Renal cortical epithelial cell (primary cell): ENCODE data around the gene C1orf210. TPM values are rescaled to one million over a fixed set of nuclear protein-coding genes. Genes with fewer than 3 reads are reported as not detected.

Source experiments
- DNase-seq: peaks from one replicate; pipeline ENCODE4 v3.0.0-alpha.2; 2011; ENCODE audit warnings: low read depth
- total RNA-seq: library from RNA; depleted of rRNA; stranded (reverse); fragments of >200 nt; gene quantifications from 2 replicates; pipeline ENCODE4 v1.2.3, GENCODE V29; 2014

Gene C1orf210
- total RNA-seq, 1 donor from 2014 or later: 0.15 TPM

DNA sequence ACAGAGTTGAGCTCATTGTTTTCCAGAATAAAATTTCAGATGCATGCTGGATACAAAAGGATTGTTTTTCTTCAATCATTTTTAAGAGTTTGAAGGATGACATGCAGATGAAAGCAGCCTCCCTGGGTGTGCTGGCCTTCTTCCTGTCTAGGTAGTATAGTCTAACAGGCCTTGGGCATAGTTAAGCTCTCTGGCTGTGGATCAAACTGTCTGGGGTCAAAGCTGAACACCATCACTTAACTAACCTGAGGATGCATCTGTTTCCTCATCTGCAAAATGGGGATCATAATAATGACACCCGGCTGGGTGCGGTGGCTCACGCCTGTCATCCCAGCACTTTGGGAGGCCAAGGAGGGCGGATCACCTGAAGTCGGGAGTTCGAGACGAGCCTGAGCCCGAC lies 9.4 kb upstream of the C1orf210 start:
- DNase-seq: no peak

DNA sequence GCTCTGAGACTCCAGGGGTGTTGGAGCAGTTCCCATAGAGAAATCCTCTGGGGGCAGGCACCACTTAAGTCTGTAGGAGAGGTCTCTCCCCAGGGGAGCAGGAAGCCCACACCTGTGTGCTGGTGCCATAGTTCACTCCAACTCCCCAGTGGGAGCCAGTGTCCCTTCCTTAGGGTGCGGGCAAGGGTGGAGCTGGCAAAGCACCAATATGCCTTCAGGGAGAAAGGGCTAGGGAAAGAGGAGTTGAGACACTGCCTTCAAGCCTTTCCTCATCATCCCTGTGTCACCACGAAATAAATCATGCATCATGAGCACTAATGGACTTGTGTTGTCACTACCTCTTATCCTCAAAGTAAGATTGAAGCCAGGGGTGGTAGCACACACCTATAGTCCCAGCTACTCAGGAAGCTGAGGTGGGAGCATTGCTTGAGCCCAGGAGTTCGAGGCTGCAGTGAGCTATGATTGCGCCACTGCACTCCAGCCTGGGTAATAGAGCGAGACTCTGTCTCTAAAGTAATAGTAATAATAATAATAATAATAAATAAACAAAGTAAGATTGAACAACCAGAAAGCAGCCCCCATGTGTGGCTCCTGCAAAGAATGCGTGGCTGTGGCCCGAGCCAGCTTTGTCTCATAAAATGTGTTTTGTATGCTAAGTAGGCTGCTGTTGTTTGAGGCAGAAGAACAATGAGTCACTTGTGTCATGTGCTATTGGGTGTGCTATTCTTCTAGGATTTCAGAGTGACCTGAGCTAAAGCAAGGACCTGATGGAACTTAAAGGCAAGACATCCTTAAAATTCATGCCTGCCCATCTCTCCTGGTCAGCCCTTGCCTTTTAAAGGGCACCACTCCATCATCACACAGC lies 8.7 kb upstream of the C1orf210 start:
- peak; percentile 96 for DNase-seq

GRCh38 chr1:43293176-43293575 lies 7.8 kb upstream of the C1orf210 start:
- DNase-seq: peak; percentile 61

- no peak for DNase-seq
Observed at GRCh38 chr1:43292679-43293078, 7.3 kb upstream of the C1orf210 start.

GRCh38 chr1:43292216-43292615 lies 6.8 kb upstream of the C1orf210 start:
- DNase-seq: no peak

DNA sequence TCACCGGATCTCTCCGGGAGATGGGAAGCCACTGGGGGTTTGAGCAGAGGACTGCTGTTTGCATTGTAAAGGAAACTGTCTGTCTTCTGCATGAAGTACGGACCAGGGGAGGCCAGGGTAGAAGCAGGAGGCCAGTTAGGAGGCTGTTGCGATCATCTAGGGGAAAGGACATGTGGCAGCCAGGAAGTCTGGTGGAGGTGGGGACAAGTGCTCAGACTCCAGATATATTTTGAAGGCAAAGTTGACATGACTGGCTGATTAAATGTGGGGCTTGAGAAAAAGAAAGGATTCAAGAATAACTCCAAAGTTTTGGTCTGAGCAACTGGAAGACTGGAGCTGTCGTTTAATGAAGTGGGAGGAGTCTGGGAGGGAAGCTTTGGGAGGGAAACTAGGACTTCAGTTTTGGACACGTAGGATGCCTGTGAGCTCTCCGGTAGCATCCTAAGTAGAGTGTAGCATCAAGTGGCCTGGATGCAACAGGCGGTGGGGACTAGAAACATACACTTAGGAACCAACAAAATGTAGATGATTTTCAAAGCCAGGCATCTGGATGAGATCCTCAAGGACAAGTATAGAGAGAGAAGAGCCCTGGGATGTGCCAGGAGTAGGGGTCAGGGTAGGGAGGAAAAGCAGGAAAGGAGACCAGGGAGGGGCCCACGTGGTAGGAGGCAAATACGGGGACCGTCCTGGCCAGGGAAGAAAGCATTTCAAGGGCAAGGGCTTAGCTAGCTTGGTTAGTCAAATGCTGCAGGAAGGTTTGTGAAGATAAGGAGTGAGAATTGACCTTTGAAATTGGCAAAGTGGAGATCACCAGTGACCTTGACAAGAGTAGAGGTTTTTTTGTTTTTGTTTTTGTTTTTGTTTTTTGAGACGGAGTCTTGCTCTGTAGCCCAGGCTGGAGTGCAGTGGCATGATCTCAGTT lies 3.7 kb upstream of the C1orf210 start:
- no peak for DNase-seq

DNA sequence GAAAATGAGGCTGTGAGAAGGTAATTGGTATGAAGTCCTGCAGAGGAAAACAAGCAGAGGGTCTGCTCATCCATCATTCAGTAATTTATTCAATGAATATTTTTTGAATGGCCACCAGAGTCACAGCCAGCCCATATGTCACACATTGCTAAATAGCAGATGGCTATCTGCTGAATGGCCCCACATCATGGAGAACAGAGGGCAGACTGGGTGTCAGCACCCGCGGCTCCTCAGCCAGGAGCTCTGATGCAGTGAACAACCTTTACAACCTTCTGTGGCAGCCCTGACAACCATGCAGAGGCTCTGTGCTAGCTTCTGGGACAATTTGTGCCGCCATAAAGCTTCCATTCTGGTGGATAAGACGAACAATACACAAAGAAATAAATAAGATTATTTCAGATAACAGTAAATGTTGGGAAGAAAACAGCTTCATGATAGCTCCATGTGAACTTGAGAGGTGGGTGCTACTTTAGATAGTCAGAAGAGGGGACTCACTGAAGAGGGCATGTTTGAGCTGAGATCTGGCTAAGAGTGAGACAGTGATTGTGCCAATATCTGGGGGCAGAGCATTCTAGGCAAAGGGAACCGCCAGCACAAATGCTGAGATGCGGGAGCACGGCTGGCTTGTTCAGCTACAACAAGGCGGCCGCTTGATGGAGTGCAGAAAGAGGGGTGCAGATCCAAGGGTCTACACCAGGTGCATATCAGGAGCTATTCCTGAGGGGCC lies 2.8 kb upstream of the C1orf210 start:
- no peak for DNase-seq

DNA sequence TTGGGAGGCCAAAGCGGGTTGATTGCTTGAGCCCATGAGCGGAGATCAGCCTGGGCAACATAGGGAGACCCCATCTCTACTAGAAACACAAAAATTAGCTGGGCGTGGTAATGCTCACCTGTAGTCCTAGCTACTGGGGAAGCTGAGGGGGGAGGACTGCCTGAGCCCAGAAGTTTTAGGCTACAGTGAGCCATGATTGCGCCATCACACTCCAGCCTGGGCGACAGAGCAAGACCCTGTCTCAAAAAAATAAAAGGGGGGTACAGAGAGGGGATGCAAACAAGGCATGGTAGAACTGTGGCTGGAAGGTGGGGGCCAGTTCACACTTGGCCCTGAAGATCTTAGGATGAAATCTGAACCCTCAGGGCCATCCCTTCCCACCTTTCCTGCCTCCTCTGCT lies 1.2 kb upstream of the C1orf210 start:
- DNase-seq: no peak

GRCh38 chr1:43286115-43286514 lies 734 bp upstream of the C1orf210 start:
- no peak for DNase-seq

GRCh38 chr1:43284546-43285110 lies 753 bp downstream of the C1orf210 start:
- DNase-seq: no peak

GRCh38 chr1:43284065-43284464 lies 1.3 kb downstream of the C1orf210 start:
- DNase-seq: no peak

- no peak for DNase-seq
Observed at GRCh38 chr1:43282220-43283195, 2.9 kb downstream of the C1orf210 start.

DNA sequence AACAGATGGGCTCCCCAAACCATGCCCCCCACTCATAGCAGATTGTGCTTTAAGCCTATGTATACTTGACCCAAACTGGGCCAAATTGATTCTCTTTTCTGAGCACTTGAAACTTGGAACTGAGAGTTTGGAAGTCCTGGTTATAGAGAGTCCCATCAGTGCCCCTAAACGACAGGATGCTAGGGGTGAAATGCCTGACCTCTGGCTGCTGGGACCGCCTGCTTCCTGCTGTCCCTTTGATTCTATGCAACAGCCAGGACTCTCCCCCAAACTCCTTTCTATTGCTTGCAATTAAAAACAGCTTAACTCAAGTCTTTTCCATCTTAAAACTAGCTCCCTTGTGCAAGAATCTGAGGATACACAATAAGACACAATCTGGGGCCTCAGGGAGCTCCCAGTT lies 4.7 kb downstream of the C1orf210 start:
- DNase-seq: no peak

GRCh38 chr1:43279666-43280065 lies 5.7 kb downstream of the C1orf210 start:
- DNase-seq: no peak

DNA sequence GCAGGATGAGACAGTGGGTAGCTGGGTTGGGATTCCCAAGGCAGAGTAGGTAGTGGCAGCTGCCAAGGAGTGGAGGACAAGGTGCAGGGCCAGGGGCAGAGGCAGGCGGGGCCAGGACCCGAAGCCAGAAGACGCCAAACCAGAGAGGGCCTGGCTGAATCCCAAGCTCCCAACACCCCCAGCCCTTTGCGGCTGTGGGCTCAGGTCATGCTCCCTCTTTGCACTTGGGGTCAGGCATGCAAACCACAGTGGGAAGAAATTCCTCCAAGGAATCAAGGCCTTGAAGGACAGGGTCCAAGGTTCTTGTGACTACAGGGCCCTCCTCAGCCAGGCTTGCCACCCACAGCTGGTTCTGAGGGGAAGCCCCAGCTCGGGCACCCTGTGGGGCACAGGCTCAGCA lies 6.2 kb downstream of the C1orf210 start:
- DNase-seq: peak; percentile 63

GRCh38 chr1:43277116-43277876 lies 8.1 kb downstream of the C1orf210 start:
- no peak for DNase-seq

- no peak for DNase-seq
Observed at GRCh38 chr1:43276673-43277072, 8.7 kb downstream of the C1orf210 start.

- no peak for DNase-seq
Observed at GRCh38 chr1:43275826-43276620, 9.4 kb downstream of the C1orf210 start.

GRCh38 chr1:43274804-43275180 lies 10.6 kb downstream of the C1orf210 start:
- DNase-seq: no peak
